A673 (cell line): ENCODE results near the gene GRID2.

ENCODE experiments used
- CTCF ChIP-seq: fragments of 300-800, 200-600 bp; sonication (generic); conservative IDR thresholded peaks from 2 replicates; pipeline ENCODE4 v1.5.1; 2017; ENCODE audit warnings: low read depth, mild to moderate bottlenecking, antibody characterized with exemption, low read length, moderate library complexity, mixed read lengths
- EZH2 ChIP-seq: fragments of 200-600 bp; sonication (generic); IDR thresholded peaks from 2 replicates; pipeline ENCODE4 v1.6.1; 2017; ENCODE audit warnings: borderline replicate concordance, low read depth, mild to moderate bottlenecking, mixed read lengths, antibody characterized with exemption, low read length; ENCODE audit not compliant: poor library complexity, severe bottlenecking

GRCh38 chr4:92809381-92809780 lies 505.6 kb downstream of the GRID2 start:
- no peak for TF ChIP-seq CTCF
- no peak for TF ChIP-seq EZH2
